ENCODE measurements around the gene NRF1.

NRF1 gene

GRCh38 chr7:129607471-129608120 is 3.9 kb upstream of the NRF1 start:
- Histone ChIP-seq H3K4me3 (ENCODE audit: low read length) (no peak overlapping the region), H3K9me3 (replicated peaks; ENCODE audit: insufficient read depth, low read length) (no peaks in the 10 kb centered on the region), H2AFZ (ENCODE audit: low read length) (no peak overlapping the region), H3K9ac (ENCODE audit: low read length) (no peak overlapping the region), H3K27me3 (replicated peaks; ENCODE audit: insufficient read depth, low read length) (no peaks in the 10 kb centered on the region), H4K20me1 (ENCODE audit: insufficient read depth, low read length) (no peaks in the 10 kb centered on the region), H3F3A (ENCODE audit: insufficient read depth, low read length) (peaks cover 12% of the 10 kb centered on the region; the same call in 1 of the 2 replicates), H3K79me2 (ENCODE audit: low read length) (peaks cover 26% of the 10 kb centered on the region), H3K4me2 (ENCODE audit: low read depth, low read length) (no peak overlapping the region), H3K9me2 (replicated peaks; ENCODE audit: insufficient read depth, low read length) (no peaks in the 10 kb centered on the region), H3K4me1 (ENCODE audit: low read length) (peaks cover 6% of the 10 kb centered on the region), H3K36me3 (replicated peaks; ENCODE audit: insufficient read depth, low read length) (no peaks in the 10 kb centered on the region), H3K27ac (ENCODE audit: low read length) (peak overlapping the region; percentile 27; the same call in 1 of the 2 replicates)
- peak; percentile 49 for DNase-seq
- TF ChIP-seq CTCF (IDR thresholded peaks at IDR 0.05; ENCODE audit: low read length) (peak; percentile 65), EZH2 (optimal IDR thresholded peaks at IDR 0.05; ENCODE audit: low read depth, low read length) (no peak)

GRCh38 chr7:129609666-129610065 is 1.9 kb upstream of the NRF1 start:
- no peak overlapping the region for H3K4me2 ChIP-seq (ENCODE audit: low read depth, low read length)
- no peak for DNase-seq
- H3K79me2 ChIP-seq (ENCODE audit: low read length) = peaks cover 47% of the 10 kb centered on the region
- TF ChIP-seq CTCF (IDR thresholded peaks at IDR 0.05; ENCODE audit: low read length) (no peak), EZH2phosphoT487 (IDR thresholded peaks at IDR 0.05; ENCODE audit: low read length) (no peak), EZH2 (optimal IDR thresholded peaks at IDR 0.05; ENCODE audit: low read depth, low read length) (no peak)
- no peaks in the 10 kb centered on the region for H4K20me1 ChIP-seq (ENCODE audit: insufficient read depth, low read length)
- H3K4me3 ChIP-seq (ENCODE audit: low read length) = no peak overlapping the region
- H3K4me1 ChIP-seq (ENCODE audit: low read length) = peaks cover 14% of the 10 kb centered on the region
- no peak overlapping the region for H3K27ac ChIP-seq (ENCODE audit: low read length)
- no peak overlapping the region for H3K9ac ChIP-seq (ENCODE audit: low read length)
- no peaks in the 10 kb centered on the region for H3K36me3 ChIP-seq (replicated peaks; ENCODE audit: insufficient read depth, low read length)
- no peaks in the 10 kb centered on the region for H3K27me3 ChIP-seq (replicated peaks; ENCODE audit: insufficient read depth, low read length)
- no peaks in the 10 kb centered on the region for H3K9me2 ChIP-seq (replicated peaks; ENCODE audit: insufficient read depth, low read length)
- H3K9me3 ChIP-seq (replicated peaks; ENCODE audit: insufficient read depth, low read length) = no peaks in the 10 kb centered on the region
- H3F3A ChIP-seq (ENCODE audit: insufficient read depth, low read length) = peaks cover 17% of the 10 kb centered on the region; the same call in 1 of the 2 replicates
- H2AFZ ChIP-seq (ENCODE audit: low read length) = no peak overlapping the region

DNA sequence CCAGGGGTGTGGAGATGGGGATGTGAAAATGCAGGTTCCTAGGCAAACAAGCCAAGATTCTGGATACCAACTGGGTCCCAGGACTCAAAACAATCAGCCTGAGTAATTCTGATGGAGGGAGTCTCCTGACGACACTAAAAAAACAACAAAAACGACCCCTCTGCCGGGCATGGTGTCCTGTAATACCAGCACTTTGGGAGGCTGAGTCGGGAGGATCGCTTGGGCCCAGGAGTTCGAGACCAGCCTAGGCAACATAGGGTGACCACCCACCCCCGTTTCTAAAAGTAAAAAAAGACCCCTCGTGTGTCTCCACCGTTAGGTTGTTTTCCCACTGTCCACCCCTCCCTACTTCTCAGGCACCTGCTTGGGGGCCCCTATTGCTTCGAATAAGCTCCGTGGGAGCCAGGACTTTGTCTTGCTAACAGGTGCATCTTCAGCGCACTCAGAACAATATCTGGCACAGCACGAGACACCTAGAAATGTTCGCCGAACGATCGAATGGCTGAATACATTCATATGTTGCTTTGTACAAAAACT is 743 bp upstream of the NRF1 start:
- Histone ChIP-seq H2AFZ (ENCODE audit: low read length) (peak overlapping the region; percentile 77), H3K4me3 (ENCODE audit: low read length) (peak overlapping the region; percentile 85), H3K9ac (ENCODE audit: low read length) (peak overlapping the region; percentile 95), H3K4me2 (ENCODE audit: low read depth, low read length) (peak overlapping the region; percentile 72), H3K9me3 (replicated peaks; ENCODE audit: insufficient read depth, low read length) (no peaks in the 10 kb centered on the region), H3K27ac (ENCODE audit: low read length) (peak overlapping the region; percentile 69; the same call in 1 of the 2 replicates), H3K9me2 (replicated peaks; ENCODE audit: insufficient read depth, low read length) (no peaks in the 10 kb centered on the region), H3K36me3 (replicated peaks; ENCODE audit: insufficient read depth, low read length) (no peaks in the 10 kb centered on the region), H3K79me2 (ENCODE audit: low read length) (peaks cover 58% of the 10 kb centered on the region), H3K4me1 (ENCODE audit: low read length) (peaks cover 20% of the 10 kb centered on the region), H4K20me1 (ENCODE audit: insufficient read depth, low read length) (peaks cover 4% of the 10 kb centered on the region; the same call in 1 of the 2 replicates), H3K27me3 (replicated peaks; ENCODE audit: insufficient read depth, low read length) (no peaks in the 10 kb centered on the region), H3F3A (ENCODE audit: insufficient read depth, low read length) (peaks cover 22% of the 10 kb centered on the region; the same call in 1 of the 2 replicates)
- TF ChIP-seq EZH2 (optimal IDR thresholded peaks at IDR 0.05; ENCODE audit: low read depth, low read length) = no peak
- no peak for TF ChIP-seq EZH2phosphoT487 (IDR thresholded peaks at IDR 0.05; ENCODE audit: low read length)
- TF ChIP-seq CTCF (IDR thresholded peaks at IDR 0.05; ENCODE audit: low read length) = no peak
- DNase-seq = peak; percentile 37
